Middle frontal gyrus (tissue), 1 donor: Measurements from ENCODE around the gene ZMIZ1.
A peak's percentile ranks its signal among the peaks of the same experiment; 100 is the strongest.

Source experiments
- DNase-seq: peaks from one replicate; pipeline ENCODE4 v3.0.0-alpha.2; 2015; ENCODE audit warnings: low spot score; ENCODE audit errors: extremely low spot score

ZMIZ1 gene

GRCh38 chr10:79068562-79069324 lies at the start of gene ZMIZ1:
Gene ZMIZ1 (plus strand): TSS chr10:79068966. CDS start chr10:79201633, 132,667 bp downstream.
- DNase-seq, result peak; percentile 86

GRCh38 chr10:79019441-79020014 lies 49.2 kb upstream of the ZMIZ1 start:
- DNase-seq, result no peak

DNA sequence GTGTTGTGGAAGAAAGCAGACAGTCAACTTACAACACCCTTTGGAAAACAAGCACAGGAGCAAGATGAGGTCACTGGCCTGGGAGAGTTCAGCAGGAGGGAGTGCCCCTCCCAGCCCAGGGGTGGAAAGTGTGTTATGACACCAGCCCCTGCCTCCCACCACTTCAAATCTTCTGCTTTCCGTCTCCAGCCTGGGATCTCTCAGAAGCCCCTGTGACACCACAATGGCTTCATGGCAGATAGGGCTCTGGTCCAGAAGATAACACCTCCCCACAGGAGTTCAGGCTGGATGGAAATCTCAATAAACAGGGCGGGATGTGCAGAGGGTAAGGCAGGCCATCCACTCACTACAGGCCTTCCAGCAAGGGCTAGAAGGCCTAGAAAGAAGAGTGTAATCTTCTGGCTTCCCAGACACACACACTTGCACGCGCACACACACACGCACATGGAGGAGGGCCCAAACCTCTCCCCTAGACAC lies 48.7 kb upstream of the ZMIZ1 start:
- DNase-seq, result no peak

DNA sequence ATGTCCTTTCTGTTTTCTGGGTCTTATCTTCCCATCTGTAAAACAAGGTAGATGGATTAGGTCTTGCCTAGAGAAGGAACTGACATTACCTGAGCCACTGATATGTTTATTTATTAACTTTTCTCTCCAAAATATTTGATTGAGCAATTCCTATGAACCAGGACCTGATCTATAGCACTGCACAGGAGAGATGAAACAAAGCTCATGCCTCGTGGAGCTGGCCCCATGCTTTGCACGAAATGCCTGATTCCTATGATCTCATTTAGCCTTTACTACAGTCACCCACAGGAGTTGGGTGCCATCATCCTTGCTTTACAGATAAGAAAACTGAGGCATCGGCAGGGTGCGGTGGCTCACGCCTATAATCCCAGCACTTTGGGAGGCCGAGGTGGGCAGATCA lies 48.2 kb upstream of the ZMIZ1 start:
- no peak for DNase-seq

DNA sequence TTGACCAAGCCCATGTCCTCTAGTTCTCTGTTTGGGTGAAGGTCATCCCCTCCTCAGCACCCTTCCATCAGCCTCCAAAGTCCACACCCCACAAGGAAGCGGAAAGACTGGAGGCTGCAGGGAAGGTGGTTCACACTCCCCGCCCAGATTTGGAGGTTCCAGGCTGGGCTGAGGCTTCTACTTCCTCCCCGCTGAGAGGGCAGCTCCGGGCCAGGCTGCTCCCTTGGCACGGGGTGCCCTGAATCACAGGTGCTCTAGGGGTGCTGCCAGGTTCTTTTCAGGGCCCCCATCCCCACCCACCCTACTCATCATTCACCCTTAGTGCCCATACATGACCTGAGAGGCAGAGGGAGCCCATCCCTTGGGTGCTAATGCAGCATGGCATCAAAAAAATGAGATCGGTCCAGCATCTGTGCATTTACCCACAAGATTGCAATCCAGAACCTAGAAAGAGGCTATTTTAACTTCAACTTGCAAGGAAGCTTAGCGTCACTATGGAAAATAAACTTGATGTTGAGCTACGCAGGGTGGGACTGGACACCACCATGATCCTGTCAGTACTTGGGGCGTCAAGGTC lies 47.3 kb upstream of the ZMIZ1 start:
- no peak for DNase-seq

GRCh38 chr10:79021948-79022499 lies 46.7 kb upstream of the ZMIZ1 start:
- no peak for DNase-seq

DNA sequence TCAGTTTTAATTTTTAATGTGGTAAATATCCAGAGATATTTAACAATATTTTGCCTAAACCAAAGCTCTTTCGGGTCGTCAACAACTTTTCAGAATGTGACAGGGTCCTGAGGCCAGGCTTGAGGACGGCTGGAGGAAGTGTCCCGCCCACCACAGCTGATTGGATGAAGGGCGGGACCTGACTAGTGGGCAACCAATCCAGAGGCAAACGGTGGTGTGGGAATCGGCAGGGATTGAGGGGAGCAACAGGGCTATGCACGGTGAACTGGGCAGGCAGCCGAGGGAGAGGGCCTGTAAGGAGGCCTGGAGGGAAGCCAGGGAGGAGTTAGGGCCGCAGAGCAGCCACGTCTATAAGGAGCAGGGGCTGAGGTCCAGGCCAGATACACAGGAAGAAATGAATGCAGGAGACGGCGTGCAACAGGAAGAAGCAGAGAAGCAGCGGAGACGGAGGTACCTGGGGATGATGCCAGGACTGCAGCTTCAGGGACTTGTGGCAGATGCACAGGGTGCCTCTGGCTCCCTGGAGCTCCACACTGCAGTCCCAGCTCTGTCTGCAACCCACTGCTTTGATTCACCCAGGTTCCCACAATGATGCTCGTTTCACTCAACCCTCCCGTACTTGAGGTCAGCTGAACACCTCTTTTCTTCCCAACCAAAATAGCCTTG lies 46.1 kb upstream of the ZMIZ1 start:
- no peak for DNase-seq

GRCh38 chr10:79023240-79024162 lies 45.3 kb upstream of the ZMIZ1 start:
- DNase-seq, result no peak

DNA sequence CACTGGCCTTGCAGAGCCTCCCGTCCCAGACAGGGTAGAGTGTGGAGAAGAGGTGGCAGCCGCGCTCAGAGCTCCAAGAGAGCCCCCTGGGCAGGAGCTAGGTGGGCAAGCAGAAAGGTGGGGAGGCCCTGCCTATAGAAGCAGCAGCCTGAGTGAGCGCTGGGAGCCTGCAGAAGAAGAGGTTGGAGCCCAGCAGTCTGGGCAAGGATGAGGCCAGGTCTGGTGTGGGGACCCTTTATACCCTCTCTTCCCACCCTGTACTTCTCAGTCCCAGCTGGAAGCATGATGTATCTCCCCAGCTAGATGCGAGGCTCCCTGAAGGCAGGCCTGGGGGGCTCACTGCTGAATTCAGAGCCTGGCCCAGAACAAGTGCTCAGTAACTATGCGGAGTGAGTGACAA lies 44.5 kb upstream of the ZMIZ1 start:
- DNase-seq, result no peak

- no peak for DNase-seq
Measured at GRCh38 chr10:79024720-79025198, 44.0 kb upstream of the ZMIZ1 start.

- DNase-seq, result peak; percentile 13
Measured at GRCh38 chr10:79025199-79025832, 43.5 kb upstream of the ZMIZ1 start.

GRCh38 chr10:79026341-79026761 lies 42.4 kb upstream of the ZMIZ1 start:
- no peak for DNase-seq

DNA sequence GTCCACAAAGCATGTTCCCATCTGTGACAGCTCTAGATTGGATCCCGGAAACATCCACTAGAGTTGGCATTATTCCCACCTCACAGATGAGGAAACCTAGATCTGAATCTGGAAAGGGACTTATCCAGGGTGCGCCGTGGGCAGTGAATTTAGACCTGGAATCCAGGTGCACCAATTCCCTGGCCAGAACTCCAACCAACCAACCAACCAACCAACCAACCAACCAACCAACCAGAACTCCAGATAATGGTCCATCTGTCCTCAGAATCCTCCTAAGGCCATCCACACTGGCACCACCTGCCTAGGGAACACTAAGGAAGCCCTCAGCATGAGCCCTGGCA lies 42.0 kb upstream of the ZMIZ1 start:
- no peak for DNase-seq

- no peak for DNase-seq
Measured at GRCh38 chr10:79027147-79028055, 41.4 kb upstream of the ZMIZ1 start.

- DNase-seq, result no peak
Measured at GRCh38 chr10:79028056-79028430, 40.7 kb upstream of the ZMIZ1 start.

GRCh38 chr10:79028451-79029010 lies 40.2 kb upstream of the ZMIZ1 start:
- no peak for DNase-seq

- no peak for DNase-seq
Measured at GRCh38 chr10:79029478-79030390, 39.0 kb upstream of the ZMIZ1 start.

DNA sequence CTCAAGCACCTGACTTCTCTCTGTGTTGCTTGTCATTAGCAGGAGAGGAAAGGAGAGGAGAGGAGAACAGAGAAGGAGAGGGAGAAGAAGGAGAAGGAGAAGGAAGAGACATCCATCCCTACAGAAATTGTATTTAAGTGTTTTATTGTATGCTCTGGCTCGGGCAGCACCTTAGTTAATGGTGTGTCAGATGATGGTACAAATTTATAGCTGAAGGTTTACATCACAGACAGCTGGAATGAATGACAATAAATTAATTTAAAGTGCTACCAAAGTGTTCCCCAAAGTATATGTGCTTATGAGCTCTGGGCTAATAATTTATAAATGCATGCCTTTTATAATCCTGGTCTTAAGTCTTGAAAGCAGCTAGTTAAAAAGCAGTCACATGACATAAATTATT lies 38.1 kb upstream of the ZMIZ1 start:
- no peak for DNase-seq
